ENCODE data around the gene TRAF2.

TRAF2 gene

DNA sequence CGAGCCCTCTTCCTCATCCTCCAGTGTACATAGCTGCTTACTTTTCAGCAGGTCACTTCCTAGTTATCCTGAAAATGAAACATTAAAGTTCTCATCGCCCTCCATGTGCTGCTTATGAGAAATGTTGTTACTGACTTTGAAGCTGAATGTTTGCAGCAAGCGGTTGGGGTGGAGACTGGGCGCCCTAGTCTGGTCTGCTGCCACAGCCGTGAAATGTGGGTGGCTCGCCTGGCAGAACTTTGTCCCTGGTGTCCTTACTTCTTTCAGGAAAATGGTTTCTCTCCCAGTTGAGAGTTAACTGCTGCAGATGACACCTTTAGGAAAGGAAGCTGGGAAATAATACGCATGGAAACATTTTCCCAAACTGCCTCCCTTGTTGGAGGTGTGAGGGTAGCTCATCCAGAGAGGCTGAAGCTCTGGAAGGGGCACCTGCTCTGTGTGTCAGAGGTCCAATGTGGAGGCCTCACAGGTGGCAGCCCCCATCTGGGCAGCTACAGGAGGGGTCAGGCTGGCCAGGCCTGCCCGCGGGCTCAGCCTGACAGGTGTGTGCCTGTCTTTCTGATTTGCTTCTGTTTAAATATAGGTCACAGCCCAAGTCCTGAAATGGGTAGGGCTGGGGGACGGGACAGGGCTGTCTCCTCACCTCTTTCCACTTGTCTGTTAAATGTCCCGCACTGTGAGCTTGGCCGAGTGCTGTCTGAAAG lies 24.0 kb downstream of the TRAF2 start:
- TF ChIP-seq, protein P1, sequence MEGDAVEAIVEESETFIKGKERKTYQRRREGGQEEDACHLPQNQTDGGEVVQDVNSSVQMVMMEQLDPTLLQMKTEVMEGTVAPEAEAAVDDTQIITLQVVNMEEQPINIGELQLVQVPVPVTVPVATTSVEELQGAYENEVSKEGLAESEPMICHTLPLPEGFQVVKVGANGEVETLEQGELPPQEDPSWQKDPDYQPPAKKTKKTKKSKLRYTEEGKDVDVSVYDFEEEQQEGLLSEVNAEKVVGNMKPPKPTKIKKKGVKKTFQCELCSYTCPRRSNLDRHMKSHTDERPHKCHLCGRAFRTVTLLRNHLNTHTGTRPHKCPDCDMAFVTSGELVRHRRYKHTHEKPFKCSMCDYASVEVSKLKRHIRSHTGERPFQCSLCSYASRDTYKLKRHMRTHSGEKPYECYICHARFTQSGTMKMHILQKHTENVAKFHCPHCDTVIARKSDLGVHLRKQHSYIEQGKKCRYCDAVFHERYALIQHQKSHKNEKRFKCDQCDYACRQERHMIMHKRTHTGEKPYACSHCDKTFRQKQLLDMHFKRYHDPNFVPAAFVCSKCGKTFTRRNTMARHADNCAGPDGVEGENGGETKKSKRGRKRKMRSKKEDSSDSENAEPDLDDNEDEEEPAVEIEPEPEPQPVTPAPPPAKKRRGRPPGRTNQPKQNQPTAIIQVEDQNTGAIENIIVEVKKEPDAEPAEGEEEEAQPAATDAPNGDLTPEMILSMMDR (IDR thresholded peaks at IDR 0.05; ENCODE audit: insufficient read depth, low read length, missing control alignments) = no peak
- CTCF ChIA-PET = interaction anchor here (0.7 to 0.8 kb wide), 2 partner anchors 19 to 119 kb away, joined by 3 to 4 read pairs; no protein-coding TSS in a partner anchor
- no peak overlapping the region for H3K4me3 ChIP-seq (ENCODE audit: low read depth, low read length)
- no peak for DNase-seq (ENCODE audit: low read depth, low spot score)
- POLR2A ChIA-PET = no interaction called here

DNA sequence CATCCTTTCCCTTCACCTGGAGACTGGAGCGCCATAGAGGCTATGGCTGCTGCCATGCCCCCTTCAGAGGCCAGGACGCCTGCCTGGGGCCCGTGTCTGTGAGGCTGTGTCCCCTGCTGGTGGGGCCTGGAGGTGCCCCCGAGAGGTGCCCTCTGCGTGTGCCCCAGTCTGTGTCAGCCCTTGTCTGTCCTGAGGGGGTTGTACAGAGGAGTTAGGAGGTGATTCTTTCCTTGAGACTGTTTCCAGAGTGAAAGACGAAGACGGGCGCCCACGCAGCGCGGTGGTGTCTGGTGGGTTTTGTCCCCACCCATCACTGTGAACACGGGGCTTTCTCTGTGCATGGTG lies 24.6 kb downstream of the TRAF2 start:
- no peak overlapping the region for H3K4me3 ChIP-seq (ENCODE audit: low read depth, low read length)
- no peak for DNase-seq (ENCODE audit: low read depth, low spot score)
- ChIA-PET POLR2A (no interaction called here), CTCF (interaction anchor here (0.7 kb wide), 1 partner anchor 19 kb away, joined by 3 read pairs; no protein-coding TSS in a partner anchor)
- TF ChIP-seq, protein P1 (IDR thresholded peaks at IDR 0.05; ENCODE audit: insufficient read depth, low read length, missing control alignments) = no peak

DNA sequence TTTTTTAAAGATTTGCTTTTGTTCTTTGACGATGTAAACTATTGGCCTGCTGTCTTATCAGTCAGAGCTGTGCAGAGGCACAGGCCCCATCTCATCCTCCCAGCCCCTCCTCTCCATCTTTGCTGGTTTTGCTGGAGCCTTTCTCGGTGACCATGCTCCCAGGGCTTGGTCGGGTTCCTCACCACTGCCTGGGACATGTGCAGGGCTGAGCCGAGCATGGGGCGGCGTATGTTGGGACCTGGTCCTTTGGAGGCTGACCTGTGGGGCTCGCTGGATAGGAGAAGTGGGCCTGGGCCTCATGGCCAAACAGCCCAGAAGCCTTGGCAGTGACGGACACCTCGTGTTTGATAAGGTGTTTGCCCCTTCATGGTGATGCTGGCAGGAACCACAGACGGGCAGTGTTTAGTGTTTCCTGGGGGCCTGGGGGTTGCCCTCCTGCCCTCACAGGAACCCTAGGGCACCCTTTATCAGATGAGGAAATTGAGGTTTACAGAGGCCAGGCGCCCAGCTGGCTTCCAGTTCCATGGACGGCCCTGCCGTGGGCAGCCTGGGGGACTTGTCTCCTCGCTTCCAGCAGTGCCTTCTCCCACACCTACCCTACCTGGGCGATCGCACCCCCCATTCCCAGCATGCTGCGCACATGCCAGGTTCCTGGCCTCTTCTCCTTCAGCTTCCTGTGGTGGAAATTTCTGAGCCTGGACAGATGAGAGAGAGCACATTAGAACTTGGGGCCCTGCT lies 27.6 kb downstream of the TRAF2 start:
- no peak for DNase-seq (ENCODE audit: low read depth, low spot score)
- ChIA-PET CTCF (no interaction called here), POLR2A (no interaction called here)
- no peak overlapping the region for H3K4me3 ChIP-seq (ENCODE audit: low read depth, low read length)
- TF ChIP-seq, protein P1 (IDR thresholded peaks at IDR 0.05; ENCODE audit: insufficient read depth, low read length, missing control alignments) = no peak

DNA sequence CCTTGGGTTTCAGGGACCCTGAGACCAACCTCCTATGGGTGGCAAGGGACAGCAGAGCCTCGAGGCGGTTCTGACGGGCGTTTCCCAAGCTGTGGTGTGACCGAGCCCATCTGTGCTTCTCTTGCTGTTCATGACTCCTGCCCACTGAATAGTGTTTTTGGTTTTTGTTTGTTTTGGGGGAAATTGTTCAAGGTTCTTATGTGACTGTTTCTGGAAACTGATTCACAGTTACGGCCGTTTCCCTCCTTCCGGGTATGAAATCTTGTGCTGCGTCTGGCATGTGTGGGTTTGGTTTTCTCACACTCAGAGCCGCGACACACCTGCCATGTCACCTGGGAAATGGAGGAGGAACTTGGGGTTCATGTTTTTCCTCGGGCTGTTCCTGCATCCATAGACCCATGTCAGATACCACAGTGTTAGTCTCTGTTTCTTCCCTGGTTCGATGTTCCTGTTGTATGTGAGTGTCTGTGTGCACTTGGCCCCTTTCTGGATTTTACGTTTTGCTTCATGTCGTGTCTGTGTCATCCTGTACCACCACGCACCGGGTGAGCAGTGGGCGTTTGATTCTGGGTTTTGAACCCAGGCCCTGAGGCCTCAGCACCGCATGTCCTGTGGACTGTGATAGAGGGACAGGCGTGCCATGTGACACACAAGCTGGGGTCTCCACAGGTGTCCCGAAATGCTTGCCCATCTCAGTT lies 29.5 kb downstream of the TRAF2 start:
- ChIA-PET CTCF (no interaction called here), POLR2A (no interaction called here)
- TF ChIP-seq, protein P1 (IDR thresholded peaks at IDR 0.05; ENCODE audit: insufficient read depth, low read length, missing control alignments) = no peak
- H3K4me3 ChIP-seq (ENCODE audit: low read depth, low read length) = no peak overlapping the region
- no peak for DNase-seq (ENCODE audit: low read depth, low spot score)

DNA sequence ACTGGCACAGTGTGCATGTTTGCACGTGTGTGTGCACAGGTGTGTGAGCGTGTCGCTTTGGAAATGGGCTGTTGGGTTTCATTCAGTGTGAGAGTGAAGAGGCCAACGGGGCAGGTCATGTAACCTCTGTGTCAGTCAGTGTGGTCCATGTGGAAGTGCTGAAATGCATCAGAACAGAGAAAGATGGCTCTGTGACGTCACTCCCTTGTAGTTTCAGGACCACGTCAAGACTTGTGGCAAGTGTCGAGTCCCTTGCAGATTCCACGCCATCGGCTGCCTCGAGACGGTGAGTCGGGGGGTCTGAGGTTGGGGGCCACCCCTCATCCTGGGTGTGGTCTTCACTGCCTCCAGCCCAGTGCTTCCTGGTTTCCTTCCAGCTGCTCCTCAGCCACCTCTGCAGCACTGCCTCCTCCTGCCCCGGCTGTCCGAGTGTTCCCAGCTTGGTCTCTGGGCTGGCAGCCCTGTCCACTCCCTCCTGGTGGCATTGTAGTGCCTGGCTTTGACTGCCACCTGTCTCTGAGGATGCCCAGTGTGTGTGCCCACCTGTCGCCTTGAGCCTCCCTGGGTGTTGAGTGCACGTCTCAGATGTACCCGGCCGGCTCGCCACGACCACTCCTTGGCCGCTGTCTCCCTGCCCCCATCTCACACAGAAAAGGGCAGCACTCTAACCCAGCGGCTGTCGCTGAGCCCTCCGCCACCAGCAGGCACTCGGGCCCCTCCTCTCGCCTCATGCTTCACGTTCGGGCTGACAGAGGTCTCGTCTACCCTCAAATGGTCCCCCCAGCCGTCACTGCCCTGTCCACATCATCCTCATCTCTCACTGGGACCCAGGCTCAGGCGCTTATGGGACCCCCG lies 30.2 kb downstream of the TRAF2 start:
- POLR2A ChIA-PET = no interaction called here
- no peak for DNase-seq (ENCODE audit: low read depth, low spot score)

More for the DNA sequence above, 30.2 kb downstream of the TRAF2 start:
- CTCF ChIA-PET = no interaction called here
- TF ChIP-seq, protein P1 (IDR thresholded peaks at IDR 0.05; ENCODE audit: insufficient read depth, low read length, missing control alignments) = no peak
- no peak overlapping the region for H3K4me3 ChIP-seq (ENCODE audit: low read depth, low read length)

Measured in AG04449 (cell line).